ENCODE measurements around the gene LRP1B.

DNA sequence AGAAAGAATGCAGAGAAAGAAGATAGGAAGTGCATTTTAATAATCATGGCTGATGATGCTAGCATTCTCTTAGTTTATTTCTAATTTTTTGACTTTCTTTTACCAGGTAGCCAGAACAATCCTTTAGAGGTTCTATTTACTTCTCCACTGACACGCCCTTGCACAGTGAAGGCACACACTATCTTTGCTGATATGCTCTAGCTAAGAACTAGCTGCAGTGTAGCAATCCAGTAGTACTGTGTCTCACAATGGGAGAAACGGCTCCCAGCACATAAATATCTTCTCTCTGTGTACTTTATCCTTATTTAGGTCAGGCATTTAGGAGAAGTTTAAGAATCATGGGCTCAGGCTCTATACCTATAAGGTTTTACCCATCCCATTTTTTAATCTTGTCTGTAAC lies 1005.4 kb downstream of the LRP1B start:
- TF ChIP-seq, protein P1, sequence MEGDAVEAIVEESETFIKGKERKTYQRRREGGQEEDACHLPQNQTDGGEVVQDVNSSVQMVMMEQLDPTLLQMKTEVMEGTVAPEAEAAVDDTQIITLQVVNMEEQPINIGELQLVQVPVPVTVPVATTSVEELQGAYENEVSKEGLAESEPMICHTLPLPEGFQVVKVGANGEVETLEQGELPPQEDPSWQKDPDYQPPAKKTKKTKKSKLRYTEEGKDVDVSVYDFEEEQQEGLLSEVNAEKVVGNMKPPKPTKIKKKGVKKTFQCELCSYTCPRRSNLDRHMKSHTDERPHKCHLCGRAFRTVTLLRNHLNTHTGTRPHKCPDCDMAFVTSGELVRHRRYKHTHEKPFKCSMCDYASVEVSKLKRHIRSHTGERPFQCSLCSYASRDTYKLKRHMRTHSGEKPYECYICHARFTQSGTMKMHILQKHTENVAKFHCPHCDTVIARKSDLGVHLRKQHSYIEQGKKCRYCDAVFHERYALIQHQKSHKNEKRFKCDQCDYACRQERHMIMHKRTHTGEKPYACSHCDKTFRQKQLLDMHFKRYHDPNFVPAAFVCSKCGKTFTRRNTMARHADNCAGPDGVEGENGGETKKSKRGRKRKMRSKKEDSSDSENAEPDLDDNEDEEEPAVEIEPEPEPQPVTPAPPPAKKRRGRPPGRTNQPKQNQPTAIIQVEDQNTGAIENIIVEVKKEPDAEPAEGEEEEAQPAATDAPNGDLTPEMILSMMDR (IDR thresholded peaks at IDR 0.05) = no peak
- TF ChIP-seq ZFX (IDR thresholded peaks at IDR 0.05; ENCODE audit: borderline replicate concordance) = no peak
